K562 (cell line): Measurements from ENCODE around the gene AQP9. TPM values are rescaled to one million over a fixed set of nuclear protein-coding genes. Genes with fewer than 3 reads are reported as not detected.
"Not testable (repeated sequence)": the region's sequence is repeated elsewhere in the genome, so short reads cannot be mapped to it uniquely, and the experiment has no call there.

Experiments used
- ATAC-seq: fragments of 200-7000 bp; cut with Tn5 transposase; 3 replicates; pipeline ENCODE4 v1.9.1; 2020; ENCODE audit warnings: moderate library complexity
- BruUV-seq: library from RNA; stranded (reverse); fragments of 400-500 nt; replicated peaks from 2 replicates; lab custom pipeline; 2021; lab: Mats Ljungman, UMichigan
- CTCF ChIA-PET: fragments of 300-600 bp; formaldehyde crosslinking; extraction: SDS; loops from one replicate; lab custom pipeline; 2021; ENCODE audit warnings: low intra/inter-chr PET ratio; lab: Yijun Ruan, JAX
- POLR2A ChIA-PET: fragments of 300-600, 350-650 bp; sonication (Branson Sonifier 250); formaldehyde crosslinking; extraction: SDS; loops from one replicate; lab custom pipeline; 2021; ENCODE audit warnings: antibody characterized with exemption, inconsistent platforms; lab: Yijun Ruan, JAX
- DNase-seq, 4 experiments: peaks; one replicate each; pipeline versions ENCODE4 v3.0.0 to v3.0.0-alpha.2; 2011 to 2018; ENCODE audit warnings: low spot score in 3 of 4, mixed read lengths in 3 of 4; ENCODE audit errors: extremely low read depth in 1 of 4
- FAIRE-seq: peaks from 2 replicates; lab custom pipeline; 2011; peaks lifted over from hg19 to GRCh38; lab: Jason Lieb, UNC
- H2AFZ ChIP-seq: 2 replicates; pipeline ENCODE4 v1.6.0; 2011; ENCODE audit warnings: low read depth, low read length, control low read depth, inconsistent platforms
- H3K27ac ChIP-seq: fragments of 200-600 bp; 3 replicates; pipeline ENCODE4 v1.8.0; 2011; ENCODE audit warnings: low read depth, mild to moderate bottlenecking, control low read depth, inconsistent platforms, low read length, moderate library complexity, mixed read lengths; ENCODE audit errors: extremely low read depth
- H3K27me3 ChIP-seq, 2 experiments: fragments of 300-600 bp in 1 of 2; 2 replicates in 1 of 2; 3 replicates in 1 of 2; pipeline versions ENCODE4 v1.6.0 to v1.8.0; 2011; ENCODE audit warnings: inconsistent platforms in 2 of 2, low read length in 2 of 2, mild to moderate bottlenecking in 1 of 2, mixed read lengths in 1 of 2, moderate library complexity in 1 of 2; ENCODE audit not compliant: control insufficient read depth in 2 of 2, insufficient read depth in 2 of 2
- H3K36me3 ChIP-seq: fragments of 300-600 bp; 3 replicates; pipeline ENCODE4 v1.8.0; 2011; ENCODE audit warnings: mild to moderate bottlenecking, low read length, inconsistent platforms; ENCODE audit not compliant: control insufficient read depth, insufficient read depth
- H3K4me1 ChIP-seq, 2 experiments: fragments of 200-600 bp in 1 of 2; replicated peaks in 1 of 2; 2 replicates in 1 of 2; 3 replicates in 1 of 2; pipeline versions ENCODE4 v1.5.1 to v1.8.0; 2011; ENCODE audit warnings: inconsistent platforms in 2 of 2, low read length in 2 of 2, mild to moderate bottlenecking in 1 of 2, mixed read lengths in 1 of 2, moderate library complexity in 1 of 2; ENCODE audit not compliant: control insufficient read depth in 2 of 2, insufficient read depth in 2 of 2
- H3K4me2 ChIP-seq: 2 replicates; pipeline ENCODE4 v1.6.1; 2011; ENCODE audit warnings: low read length, control low read depth, inconsistent platforms, mixed read lengths; ENCODE audit not compliant: insufficient read depth
- H3K4me3 ChIP-seq: fragments of 200-600 bp; sonication (generic), shearing (Covaris generic); 2 replicates; pipeline ENCODE4 v1.5.1; 2016; ENCODE audit warnings: control low read depth, inconsistent platforms
- H3K79me2 ChIP-seq: fragments of 200-600 bp; 3 replicates; pipeline ENCODE4 v1.8.0; 2011; ENCODE audit warnings: low read length, inconsistent platforms; ENCODE audit not compliant: control insufficient read depth, insufficient read depth
- H3K9ac ChIP-seq, 2 experiments: 2 replicates each; pipeline versions ENCODE4 v1.6.0 to v1.6.1; 2011; ENCODE audit warnings: low read depth in 2 of 2, low read length in 2 of 2, control low read depth in 1 of 2, inconsistent platforms in 1 of 2, mild to moderate bottlenecking in 1 of 2, mixed read lengths in 1 of 2; ENCODE audit not compliant: insufficient read depth in 1 of 2
- H3K9me1 ChIP-seq: one replicate; pipeline ENCODE4 v1.6.0; 2011; ENCODE audit warnings: inconsistent platforms, mild to moderate bottlenecking, low read length, moderate library complexity; ENCODE audit not compliant: control insufficient read depth, insufficient read depth
- H3K9me3 ChIP-seq: replicated peaks from 2 replicates; pipeline ENCODE4 v1.5.1; 2011; ENCODE audit warnings: low read depth, low read length, inconsistent platforms; ENCODE audit not compliant: control insufficient read depth, insufficient read depth
- H4K20me1 ChIP-seq: replicated peaks from 2 replicates; pipeline ENCODE4 v1.6.1; 2011; ENCODE audit warnings: low read length, inconsistent platforms, mixed read lengths; ENCODE audit not compliant: control insufficient read depth, insufficient read depth
- FOSL1 ChIP-seq: fragments of 200-800 bp; sonication (Bioruptor generic); conservative IDR thresholded peaks from 2 replicates; pipeline ENCODE4 v1.6.1; 2016; ENCODE audit warnings: missing genetic modification characterization, missing compliant biosample characterization
- WGBS: fragments of 100-300 bp; shearing (Covaris generic); methylation state at CpG from one replicate; pipeline ENCODE4 v1.1.6; 2016; ENCODE audit warnings: low coverage, mixed read lengths; ENCODE audit not compliant: insufficient coverage; ENCODE audit errors: missing lambda C conversion rate; 5-methylcytosine and 5-hydroxymethylcytosine counted together
- in situ Hi-C: fragments of 300-500 bp; cut with MboI; formaldehyde crosslinking; loops from 4 replicates; pipeline ENCODE4 v1.15.0; 2018; ENCODE audit warnings: inconsistent platforms, mixed read lengths
- intact Hi-C: fragments of 100-400 bp; cut with micrococcal nuclease; formaldehyde crosslinking; loops from 2 replicates; pipeline ENCODE4 v1.14.2; 2022
- polyA plus RNA-seq, 8 experiments: library from polyadenylated mRNA; depleted of rRNA in 4 of 8; stranded (reverse) in 5 of 8; unstranded in 3 of 8; fragments of >200 nt; fragmentation: Nextera tagmentation in 2 of 8; fragmentation: Illumina TruSeq in 1 of 8; extraction: Ambion mirVana in 2 of 8; extraction: Trizol in 1 of 8; gene quantifications; 2 replicates each; pipeline versions ENCODE4 v1.2.1 to v1.2.3, GENCODE V29; 2011 to 2014; ENCODE audit warnings: inconsistent platforms in 1 of 8, missing spikeins in 1 of 8
- total RNA-seq, 7 experiments: library from RNA; depleted of rRNA in 6 of 7; stranded (reverse); fragments of >200 nt in 6 of 7; fragmentation: Illumina TruSeq in 2 of 7; extraction: Trizol in 2 of 7; gene quantifications; 2 replicates each; pipeline versions ENCODE4 v1.2.1 to v1.2.3, GENCODE V29; 2011 to 2021; ENCODE audit warnings: low replicate concordance in 1 of 7
- TF ChIP-seq, protein P1 (sequence below), 2 experiments: fragments of 450-650 bp in 1 of 2; sonication (generic) in 1 of 2; formaldehyde crosslinking in 1 of 2; IDR thresholded peaks in 1 of 2; conservative IDR thresholded peaks in 1 of 2; 2 replicates each; pipeline versions ENCODE4 v1.6.1 to v1.8.1; 2016 to 2023; ENCODE audit warnings: mild to moderate bottlenecking in 2 of 2, moderate library complexity in 2 of 2, inconsistent platforms in 1 of 2, missing genetic modification reagents in 1 of 2

AQP9 gene
- total and polyA plus RNA-seq, 9 of the 15 experiments (the other 6 are each of a cell fraction or from before 2014, with no cell fraction given): 0.04 to 0.33 (median 0.07) TPM; not detected in 4

DNA sequence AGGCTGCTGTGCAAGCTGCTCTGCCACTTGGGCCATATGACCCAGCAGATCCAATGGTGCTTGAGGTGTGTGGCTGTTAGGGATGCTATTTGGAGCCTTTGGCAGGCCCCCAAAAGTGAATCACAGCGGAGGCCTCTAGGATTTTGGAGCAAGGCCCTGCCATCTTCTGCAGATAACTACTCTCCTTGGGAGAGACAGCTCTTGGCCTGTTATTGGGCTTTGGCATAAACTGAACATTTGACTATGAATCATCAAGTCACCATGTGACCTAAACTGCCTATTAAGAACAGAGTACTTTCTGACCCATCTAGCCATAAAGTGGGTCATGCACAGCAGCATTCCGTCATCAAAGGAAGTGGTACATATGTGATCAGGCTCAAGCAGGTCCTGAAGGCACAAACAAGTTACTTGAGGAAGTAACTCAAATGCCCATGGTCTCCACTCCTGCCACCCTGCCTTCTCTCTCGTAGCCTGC is 70.9 kb downstream of the AQP9 start:
- H3K4me3 ChIP-seq, CTCF ChIA-PET, intact Hi-C loops, H3K36me3 ChIP-seq, POLR2A ChIA-PET, H3K9me3 ChIP-seq, H3K9ac ChIP-seq, H3K27ac ChIP-seq, ATAC-seq, H4K20me1 ChIP-seq, H3K4me2 ChIP-seq, H3K4me1 ChIP-seq, H3K79me2 ChIP-seq, FAIRE-seq, BruUV-seq, H3K27me3 ChIP-seq, H2AFZ ChIP-seq, H3K9me1 ChIP-seq, DNase-seq: not testable (repeated sequence)
- WGBS: 63% methylated on average over 3 of the region's 3 CpGs
- in situ Hi-C loops: loop anchor here (25.0 kb wide), 1 partner anchor 1278 kb away; no protein-coding TSS in a partner anchor
- TF ChIP-seq, protein P1, sequence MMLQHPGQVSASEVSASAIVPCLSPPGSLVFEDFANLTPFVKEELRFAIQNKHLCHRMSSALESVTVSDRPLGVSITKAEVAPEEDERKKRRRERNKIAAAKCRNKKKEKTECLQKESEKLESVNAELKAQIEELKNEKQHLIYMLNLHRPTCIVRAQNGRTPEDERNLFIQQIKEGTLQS (IDR thresholded peaks at IDR 0.05): 0 out of 2 replicates have a peak, but pooled peaks have one; percentile 19
- TF ChIP-seq, protein P1 (CRISPR knock-in tag; conservative IDR thresholded peaks at IDR 0.05): not testable (repeated sequence)
- TF ChIP-seq FOSL1 (tag): peak; percentile 58

DNA sequence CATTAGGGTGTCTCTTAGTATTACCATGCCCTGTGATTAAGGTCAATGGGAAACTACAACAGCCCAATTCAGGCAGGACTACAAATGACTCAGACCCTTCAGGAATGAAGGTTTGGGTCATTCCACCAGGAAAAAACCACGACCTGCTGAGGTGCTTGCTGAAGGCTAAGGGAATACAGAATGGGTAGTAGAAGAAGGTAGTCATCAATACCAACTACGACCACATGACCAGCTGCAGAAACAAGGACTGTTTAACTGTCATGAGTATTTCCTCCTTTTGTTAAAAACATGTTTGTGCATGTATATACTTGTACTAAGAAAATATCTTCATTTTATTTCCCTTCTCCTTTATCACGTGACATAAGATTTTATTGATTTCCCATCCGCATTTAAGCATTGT is 71.8 kb downstream of the AQP9 start:
- in situ Hi-C loops: loop anchor here (25.0 kb wide), 1 partner anchor 1277 kb away; no protein-coding TSS in a partner anchor

More for the DNA sequence above, 71.8 kb downstream of the AQP9 start:
- H3K27ac ChIP-seq, BruUV-seq, H3K9me3 ChIP-seq, POLR2A ChIA-PET, H3K9ac ChIP-seq, DNase-seq, H2AFZ ChIP-seq, H3K4me1 ChIP-seq, H3K79me2 ChIP-seq, H3K4me2 ChIP-seq, ATAC-seq, H3K9me1 ChIP-seq, FAIRE-seq, H3K27me3 ChIP-seq, H3K36me3 ChIP-seq, CTCF ChIA-PET, intact Hi-C loops, H4K20me1 ChIP-seq, H3K4me3 ChIP-seq: not testable (repeated sequence)
- WGBS: 54% methylated on average over 4 of the region's 4 CpGs
